Natural killer cell (primary cell): ENCODE data around the gene MXRA7. TPM values are rescaled to one million over a fixed set of nuclear protein-coding genes. Genes with fewer than 3 reads are reported as not detected.

Experiments used
- ATAC-seq, 3 donors: fragments of 150-1000 bp in 2 of 3; fragments of 200-7000 bp in 1 of 3; cut with Tn5 transposase; 1 replicate in 1 of 3; 2 replicates in 2 of 3; pipeline ENCODE4 v1.10.0; 2021; ENCODE audit warnings: mild to moderate bottlenecking in 2 of 3, moderate library complexity in 2 of 3
- DNase-seq, 2 donors: peaks; one replicate each; pipeline versions ENCODE4 v3.0.0 to v3.0.0-alpha.2; 2013 to 2021; ENCODE audit warnings: mixed read lengths in 1 of 2
- H3K27ac ChIP-seq: one replicate; pipeline ENCODE4 v1.5.1; 2013; ENCODE audit warnings: mild to moderate bottlenecking, low read length
- H3K27me3 ChIP-seq: one replicate; pipeline ENCODE4 v1.6.1; 2013; ENCODE audit warnings: low read length; ENCODE audit not compliant: control insufficient read depth, insufficient read depth
- H3K36me3 ChIP-seq: one replicate; pipeline ENCODE4 v1.6.1; 2013; ENCODE audit warnings: low read length; ENCODE audit not compliant: control insufficient read depth, insufficient read depth
- H3K4me1 ChIP-seq: one replicate; pipeline ENCODE4 v1.6.1; 2013; ENCODE audit warnings: low read length; ENCODE audit not compliant: control insufficient read depth, insufficient read depth
- H3K4me3 ChIP-seq: one replicate; pipeline ENCODE4 v1.5.1; 2013; ENCODE audit warnings: low read length
- H3K9me3 ChIP-seq: one replicate; pipeline ENCODE4 v1.6.1; 2013; ENCODE audit warnings: low read length; ENCODE audit not compliant: control insufficient read depth, insufficient read depth
- H3K27ac Mint-ChIP-seq, 2 donors: one replicate each; pipeline ENCODE4 v1.8.0; 2022; ENCODE audit warnings: mild to moderate bottlenecking in 2 of 2, mixed read lengths in 2 of 2, moderate library complexity in 1 of 2
- H3K27me3 Mint-ChIP-seq, 2 donors: one replicate each; pipeline ENCODE4 v1.8.0; 2022; ENCODE audit warnings: low read depth in 2 of 2, mixed read lengths in 2 of 2
- H3K36me3 Mint-ChIP-seq: one replicate; pipeline ENCODE4 v1.8.0; 2022; ENCODE audit warnings: mixed read lengths
- H3K4me1 Mint-ChIP-seq, 2 donors: one replicate each; pipeline ENCODE4 v1.8.0; 2022; ENCODE audit warnings: mixed read lengths in 2 of 2
- H3K4me3 Mint-ChIP-seq: one replicate; pipeline ENCODE4 v1.8.0; 2022; ENCODE audit warnings: mild to moderate bottlenecking, moderate library complexity, mixed read lengths
- H3K9me3 Mint-ChIP-seq, 2 donors: one replicate each; pipeline ENCODE4 v1.8.0; 2022; ENCODE audit warnings: mixed read lengths in 2 of 2
- WGBS: methylation state at CpG from one replicate; pipeline ENCODE4 v1.1.7; 2013; ENCODE audit warnings: missing lambda C conversion rate; ENCODE audit not compliant: insufficient coverage; 5-methylcytosine and 5-hydroxymethylcytosine counted together
- intact Hi-C: fragments of 100-400 bp; cut with micrococcal nuclease; formaldehyde crosslinking; loops from one replicate; pipeline ENCODE4 v1.14.2; 2022
- total RNA-seq, 4 donors: library from RNA; stranded (reverse); fragments of 120-200 nt in 1 of 4; gene quantifications; one replicate each; pipeline versions ENCODE4 v1.2.3 to v1.2.4, GENCODE V29; 2013 to 2022
- TF ChIP-seq, protein P1 (sequence below): fragments of 200-600 bp; IDR thresholded peaks from one replicate; pipeline ENCODE4 v1.8.0; 2022; ENCODE audit warnings: antibody characterized with exemption

Gene MXRA7
- total RNA-seq, 3 donors from 2014 or later (not counting 1 experiment from before 2014, with no cell fraction given) = 31.6 to 47.6 (median 46.5) TPM

DNA sequence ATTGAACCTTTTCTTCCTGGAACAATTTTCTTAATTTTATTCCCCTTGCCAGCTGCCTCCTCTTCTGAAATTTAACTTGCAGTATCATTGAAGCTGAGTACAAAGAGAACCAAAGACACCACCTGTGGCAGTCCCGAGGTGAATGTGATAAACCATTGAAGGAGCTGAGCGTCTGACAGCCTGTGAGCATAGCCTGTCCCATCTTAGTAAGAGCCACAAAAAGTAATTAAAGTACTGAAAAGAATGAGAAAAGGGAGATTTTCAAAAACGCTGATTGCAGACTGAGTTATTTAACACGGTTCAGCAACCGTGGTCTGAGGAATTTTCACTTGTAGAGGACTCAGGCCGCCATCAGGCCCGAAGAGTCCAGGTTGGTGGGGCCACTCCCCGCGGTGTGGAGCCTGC, 40.0 kb downstream of the MXRA7 start:
- H3K27me3 Mint-ChIP-seq = peaks cover 0 to 1% of the 10 kb centered on the region in 2 donors
- Histone ChIP-seq H3K27ac (peak overlapping the region; percentile 89), H3K36me3 (no peaks in the 10 kb centered on the region), H3K27me3 (no peaks in the 10 kb centered on the region), H3K9me3 (no peaks in the 10 kb centered on the region), H3K4me1 (peaks cover 17% of the 10 kb centered on the region), H3K4me3 (no peak overlapping the region)
- no peaks in the 10 kb centered on the region for H3K36me3 Mint-ChIP-seq
- H3K4me1 Mint-ChIP-seq = peaks cover 23 to 26% of the 10 kb centered on the region in 2 donors
- ATAC-seq (no peak), DNase-seq (peak in 1 of 2 donors; percentile 52)
- TF ChIP-seq, protein P1, sequence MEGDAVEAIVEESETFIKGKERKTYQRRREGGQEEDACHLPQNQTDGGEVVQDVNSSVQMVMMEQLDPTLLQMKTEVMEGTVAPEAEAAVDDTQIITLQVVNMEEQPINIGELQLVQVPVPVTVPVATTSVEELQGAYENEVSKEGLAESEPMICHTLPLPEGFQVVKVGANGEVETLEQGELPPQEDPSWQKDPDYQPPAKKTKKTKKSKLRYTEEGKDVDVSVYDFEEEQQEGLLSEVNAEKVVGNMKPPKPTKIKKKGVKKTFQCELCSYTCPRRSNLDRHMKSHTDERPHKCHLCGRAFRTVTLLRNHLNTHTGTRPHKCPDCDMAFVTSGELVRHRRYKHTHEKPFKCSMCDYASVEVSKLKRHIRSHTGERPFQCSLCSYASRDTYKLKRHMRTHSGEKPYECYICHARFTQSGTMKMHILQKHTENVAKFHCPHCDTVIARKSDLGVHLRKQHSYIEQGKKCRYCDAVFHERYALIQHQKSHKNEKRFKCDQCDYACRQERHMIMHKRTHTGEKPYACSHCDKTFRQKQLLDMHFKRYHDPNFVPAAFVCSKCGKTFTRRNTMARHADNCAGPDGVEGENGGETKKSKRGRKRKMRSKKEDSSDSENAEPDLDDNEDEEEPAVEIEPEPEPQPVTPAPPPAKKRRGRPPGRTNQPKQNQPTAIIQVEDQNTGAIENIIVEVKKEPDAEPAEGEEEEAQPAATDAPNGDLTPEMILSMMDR = no peak
- H3K9me3 Mint-ChIP-seq = no peaks in the 10 kb centered on the region
- H3K27ac Mint-ChIP-seq = peak overlapping the region; percentile 91 to 97
- H3K4me3 Mint-ChIP-seq = peak overlapping the region; percentile 87
- 80% methylated on average over 9 of the region's 9 CpGs for WGBS
- intact Hi-C loops = loop anchor here (1.0 to 5.0 kb wide), 3 partner anchors 113 to 316 kb away; no protein-coding TSS in a partner anchor

- H3K27ac Mint-ChIP-seq = peak overlapping the region; percentile 91 to 97
- DNase-seq = peak in 1 of 2 donors; percentile 68
- no peaks in the 10 kb centered on the region for H3K36me3 ChIP-seq
- no peaks in the 10 kb centered on the region for H3K9me3 ChIP-seq
- TF ChIP-seq, protein P1 = no peak
- H3K36me3 Mint-ChIP-seq = no peaks in the 10 kb centered on the region
- no peak for ATAC-seq
- H3K27ac ChIP-seq = no peak overlapping the region
- H3K4me3 Mint-ChIP-seq = peak overlapping the region; percentile 87
- WGBS = 90% methylated on average over 9 of the region's 9 CpGs
- H3K9me3 Mint-ChIP-seq = no peaks in the 10 kb centered on the region
- no peak overlapping the region for H3K4me3 ChIP-seq
- intact Hi-C loops = loop anchor here (5.0 kb wide), 2 partner anchors 113 to 153 kb away; no protein-coding TSS in a partner anchor
- peaks cover 23 to 26% of the 10 kb centered on the region in 2 donors for H3K4me1 Mint-ChIP-seq
- H3K4me1 ChIP-seq = peaks cover 17% of the 10 kb centered on the region
- no peaks in the 10 kb centered on the region for H3K27me3 ChIP-seq
- H3K27me3 Mint-ChIP-seq = peaks cover 0 to 3% of the 10 kb centered on the region in 2 donors
Observed at GRCh38 chr17:76670020-76670717, 40.6 kb downstream of the MXRA7 start.

DNA sequence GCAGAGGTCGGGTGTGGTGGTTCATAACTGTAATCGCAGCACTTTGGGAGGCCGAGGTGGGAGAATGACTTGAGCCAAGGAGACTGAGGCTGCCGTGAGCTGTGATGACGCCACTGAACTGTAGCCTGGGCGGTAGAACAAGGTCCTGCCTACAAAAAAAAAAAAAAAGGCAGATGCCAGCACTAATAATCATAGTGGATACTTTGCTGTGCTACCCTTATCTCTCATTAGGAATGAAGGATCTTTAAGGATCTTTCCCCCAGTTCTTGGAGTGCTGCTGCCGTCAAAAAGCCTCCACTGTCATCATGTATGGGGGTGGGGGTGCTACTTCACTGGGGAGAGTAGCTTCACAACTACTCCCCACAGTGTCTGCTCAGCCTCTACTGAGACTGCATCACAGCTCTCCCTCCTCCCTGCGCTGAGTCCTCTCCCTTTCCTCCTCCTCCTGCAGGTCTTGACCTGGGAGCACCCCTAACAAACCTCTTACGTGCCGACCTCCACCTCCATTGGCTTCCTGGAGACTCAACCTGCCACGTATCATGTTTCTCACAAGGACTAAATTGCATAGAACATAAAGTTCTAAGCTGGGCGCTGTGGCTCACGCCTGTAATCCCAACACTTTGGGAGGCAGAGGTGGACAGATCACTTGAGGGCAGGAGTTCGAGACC, 42.8 kb downstream of the MXRA7 start:
- H3K9me3 Mint-ChIP-seq = no peaks in the 10 kb centered on the region
- no peak overlapping the region for H3K4me3 Mint-ChIP-seq
- WGBS = 95% methylated on average over 12 of the region's 14 CpGs
- no peaks in the 10 kb centered on the region for H3K36me3 Mint-ChIP-seq
- no peak overlapping the region for H3K27ac Mint-ChIP-seq
- Histone ChIP-seq H3K27me3 (no peaks in the 10 kb centered on the region), H3K27ac (no peak overlapping the region), H3K9me3 (no peaks in the 10 kb centered on the region), H3K4me1 (peaks cover 16% of the 10 kb centered on the region), H3K4me3 (no peak overlapping the region), H3K36me3 (no peaks in the 10 kb centered on the region)
- H3K27me3 Mint-ChIP-seq = peaks cover 0 to 9% of the 10 kb centered on the region in 2 donors
- ATAC-seq (no peak), DNase-seq (no peak)
- intact Hi-C loops = no loop called here
- H3K4me1 Mint-ChIP-seq = peaks cover 23 to 26% of the 10 kb centered on the region in 2 donors
- TF ChIP-seq, protein P1 = no peak
